Fibroblast of mammary gland (primary cell): ENCODE measurements around the gene SPATA2.

Source experiments
- DNase-seq: peaks from one replicate; pipeline ENCODE4 v3.0.0-alpha.2; 2010; ENCODE audit warnings: low read depth
- H3K4me3 ChIP-seq: 2 replicates; pipeline ENCODE4 v1.5.1; 2011; ENCODE audit warnings: low read depth, mild to moderate bottlenecking, low read length, moderate library complexity; ENCODE audit not compliant: control insufficient read depth
- CTCF ChIP-seq: conservative IDR thresholded peaks from 2 replicates; pipeline ENCODE4 v1.5.1; 2011; ENCODE audit warnings: low read depth, low read length, inconsistent platforms; ENCODE audit not compliant: control insufficient read depth, insufficient read depth

SPATA2 gene

GRCh38 chr20:49892817-49893216 is 22.5 kb downstream of the SPATA2 start:
- TF ChIP-seq CTCF: no peak
- H3K4me3 ChIP-seq: no peak overlapping the region
- DNase-seq: no peak

- no peak for TF ChIP-seq CTCF
- DNase-seq: no peak
- no peak overlapping the region for H3K4me3 ChIP-seq
Measured at GRCh38 chr20:49892260-49892659, 23.1 kb downstream of the SPATA2 start.

- no peak for DNase-seq
- TF ChIP-seq CTCF: no peak
- H3K4me3 ChIP-seq: no peak overlapping the region
Measured at GRCh38 chr20:49891476-49892110, 23.7 kb downstream of the SPATA2 start.

- DNase-seq: no peak
- no peak for TF ChIP-seq CTCF
- H3K4me3 ChIP-seq: no peak overlapping the region
Measured at GRCh38 chr20:49890471-49891361, 24.6 kb downstream of the SPATA2 start.

GRCh38 chr20:49889935-49890333 is 25.4 kb downstream of the SPATA2 start:
- no peak overlapping the region for H3K4me3 ChIP-seq
- peak; percentile 7 for TF ChIP-seq CTCF
- no peak for DNase-seq

- TF ChIP-seq CTCF: no peak
- no peak overlapping the region for H3K4me3 ChIP-seq
- no peak for DNase-seq
Measured at GRCh38 chr20:49889001-49889934, 26.1 kb downstream of the SPATA2 start.
